HG02763 (cell line): ENCODE measurements around the gene CHKA.

Experiments used
- ATAC-seq: cut with Tn5 transposase; IDR thresholded peaks from one replicate; pipeline ENCODE4 v1.9.1; 2021; ENCODE audit warnings: mild to moderate bottlenecking, moderate library complexity; ENCODE audit not compliant: unreplicated experiment

Gene CHKA

GRCh38 chr11:68004551-68005335, 116.4 kb downstream of the CHKA start:
- ATAC-seq, result no peak

GRCh38 chr11:68003846-68004550, 117.2 kb downstream of the CHKA start, which contains the start of gene UNC93B1:
Gene UNC93B1 (minus strand): TSS chr11:68004097. CDS start chr11:68004043, 54 bp downstream.
- peak; percentile 49 for ATAC-seq

- peak; percentile 36 for ATAC-seq
Measured at GRCh38 chr11:68002938-68003845, 118.0 kb downstream of the CHKA start.
